ENCODE data around the gene MAP7D2. TPM values are rescaled to one million over a fixed set of nuclear protein-coding genes. Genes with fewer than 3 reads are reported as not detected.

Gene MAP7D2
- total and polyA plus RNA-seq, 8 donors = 0.31 to 1.5 (median 0.41) TPM

GRCh38 chrX:20016616-20016945 lies 100.1 kb downstream of the MAP7D2 start:
- Histone ChIP-seq H3K36me3 (no peaks in the 10 kb centered on the region), H3K4me1 (no peaks in the 10 kb centered on the region), H3K27me3 (no peaks in the 10 kb centered on the region), H3K4me3 (no peak overlapping the region), H3K27ac (no peak overlapping the region), H3K9me3 (peaks cover 0 to 10% of the 10 kb centered on the region in 2 donors)
- intact Hi-C loops (cut with DNase I) = no loop called here
- TF ChIP-seq CTCF (IDR thresholded peaks at IDR 0.05) = no peak
- ATAC-seq (no peak), DNase-seq (no peak)

- no peak for ATAC-seq
- Histone ChIP-seq H3K27ac (no peak overlapping the region), H3K9me3 (peaks cover 0 to 10% of the 10 kb centered on the region in 2 donors), H3K4me1 (no peaks in the 10 kb centered on the region), H3K27me3 (no peaks in the 10 kb centered on the region), H3K36me3 (no peaks in the 10 kb centered on the region), H3K4me3 (no peak overlapping the region)
- no peak for TF ChIP-seq CTCF (IDR thresholded peaks at IDR 0.05)
- intact Hi-C loops (cut with DNase I) = no loop called here
- no peak for DNase-seq
These were observed 100.6 kb downstream of the MAP7D2 start for GRCh38 chrX:20015945-20016615.

- no peak for TF ChIP-seq CTCF (IDR thresholded peaks at IDR 0.05)
- ATAC-seq (no peak), DNase-seq (no peak)
- no peak overlapping the region for H3K4me3 ChIP-seq
- no peak overlapping the region for H3K27ac ChIP-seq
- H3K36me3 ChIP-seq = no peaks in the 10 kb centered on the region
- peaks cover 0 to 10% of the 10 kb centered on the region in 2 donors for H3K9me3 ChIP-seq
- intact Hi-C loops (cut with DNase I) = no loop called here
- no peaks in the 10 kb centered on the region for H3K27me3 ChIP-seq
- H3K4me1 ChIP-seq = no peaks in the 10 kb centered on the region
These were observed 101.3 kb downstream of the MAP7D2 start for GRCh38 chrX:20015422-20015821.

GRCh38 chrX:20011608-20012007 lies 105.1 kb downstream of the MAP7D2 start:
- Histone ChIP-seq H3K4me3 (no peak overlapping the region), H3K36me3 (no peaks in the 10 kb centered on the region), H3K27me3 (no peaks in the 10 kb centered on the region), H3K9me3 (peaks cover 0 to 10% of the 10 kb centered on the region in 2 donors), H3K27ac (no peak overlapping the region), H3K4me1 (no peaks in the 10 kb centered on the region)
- ATAC-seq (no peak), DNase-seq (no peak)
- no peak for TF ChIP-seq CTCF (IDR thresholded peaks at IDR 0.05)
- intact Hi-C loops (cut with DNase I) = no loop called here

- Histone ChIP-seq H3K4me3 (no peak overlapping the region), H3K9me3 (no peaks in the 10 kb centered on the region), H3K4me1 (no peaks in the 10 kb centered on the region), H3K27ac (no peak overlapping the region), H3K36me3 (no peaks in the 10 kb centered on the region), H3K27me3 (no peaks in the 10 kb centered on the region)
- intact Hi-C loops (cut with DNase I) = no loop called here
- TF ChIP-seq CTCF (IDR thresholded peaks at IDR 0.05) = no peak
- no peak for DNase-seq
- ATAC-seq = no peak
These were observed 108.6 kb downstream of the MAP7D2 start for GRCh38 chrX:20007962-20008622.

Measured in left lung (tissue), 10 donors.